IMR-90 (cell line): ENCODE results near the gene MREG.

ENCODE experiments used
- CTCF ChIP-seq: conservative IDR thresholded peaks from 2 replicates; pipeline ENCODE4 v1.5.1; 2012; ENCODE audit warnings: mild to moderate bottlenecking, low read depth, low read length, improper control_type of control experiment
- ELK1 ChIP-seq: fragments of 150-350 bp; IDR thresholded peaks from 2 replicates; pipeline ENCODE4 v1.6.1; 2016; ENCODE audit warnings: low read depth, mild to moderate bottlenecking, low read length, moderate library complexity, borderline replicate concordance
- FOS ChIP-seq: fragments of 150-350 bp; IDR thresholded peaks from 2 replicates; pipeline ENCODE4 v1.6.1; 2016; ENCODE audit warnings: low read depth, low read length
- NFE2L2 ChIP-seq: fragments of 150-350 bp; IDR thresholded peaks from 2 replicates; pipeline ENCODE4 v1.6.1; 2016; ENCODE audit warnings: low read depth, mild to moderate bottlenecking, low read length
- POLR2A ChIP-seq: IDR thresholded peaks from 2 replicates; pipeline ENCODE4 v1.6.1; 2012; ENCODE audit warnings: mild to moderate bottlenecking, low read depth, low read length
- RAD21 ChIP-seq: IDR thresholded peaks from 2 replicates; pipeline ENCODE4 v1.6.1; 2012; ENCODE audit warnings: low read length, improper control_type of control experiment
- RFX5 ChIP-seq: IDR thresholded peaks from 2 replicates; pipeline ENCODE4 v1.8.0; 2012; ENCODE audit warnings: low read depth, mild to moderate bottlenecking, low read length, moderate library complexity
- SMC3 ChIP-seq: fragments of 150-350 bp; IDR thresholded peaks from 2 replicates; pipeline ENCODE4 v1.6.1; 2016; ENCODE audit warnings: low read depth, mild to moderate bottlenecking, antibody characterized with exemption, low read length, moderate library complexity
- USF2 ChIP-seq: fragments of 150-350 bp; IDR thresholded peaks from 2 replicates; pipeline ENCODE4 v1.6.1; 2017; ENCODE audit warnings: mild to moderate bottlenecking, antibody characterized with exemption, low read length, low read depth

DNA sequence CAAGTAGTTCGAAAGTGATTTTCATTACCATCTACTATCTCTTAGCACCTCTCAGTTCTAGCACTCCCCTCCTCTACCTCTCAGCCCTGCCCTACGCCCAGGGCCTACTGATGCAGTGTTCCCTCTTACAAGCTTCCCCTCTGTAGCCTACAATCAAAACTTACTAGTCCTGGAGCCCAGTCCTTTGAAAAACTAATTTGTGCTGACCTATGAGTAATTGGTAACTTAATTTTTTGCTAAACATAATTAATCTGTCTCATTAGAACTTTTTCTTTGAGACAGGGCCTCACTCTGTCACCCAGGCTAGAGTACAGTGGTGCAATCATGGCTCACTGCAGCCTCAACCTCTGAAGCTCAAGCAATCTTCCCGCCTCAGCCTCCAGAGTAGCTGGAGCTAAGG is 44.9 kb downstream of the MREG start:
- TF ChIP-seq NFE2L2, result no peak
- TF ChIP-seq POLR2A, result no peak
- no peak for TF ChIP-seq CTCF
- no peak for TF ChIP-seq RFX5
- TF ChIP-seq ELK1, result no peak
- TF ChIP-seq SMC3, result no peak
- no peak for TF ChIP-seq RAD21
- TF ChIP-seq USF2, result no peak
- TF ChIP-seq FOS, result no peak
